GM12891 (cell line): ENCODE data around the gene KCNAB2.
"Not testable (repeated sequence)": the region's sequence is repeated elsewhere in the genome, so short reads cannot be mapped to it uniquely, and the experiment has no call there.

Source experiments
- DNase-seq: peaks from one replicate; pipeline ENCODE4 v3.0.0; 2011; ENCODE audit warnings: low spot score; ENCODE audit not compliant: insufficient read length
- FAIRE-seq: peaks from 2 replicates; lab custom pipeline; 2011; peaks lifted over from hg19 to GRCh38; lab: Jason Lieb, UNC
- PAX5 ChIP-seq: IDR thresholded peaks from 2 replicates; pipeline ENCODE4 v1.6.1; 2011; ENCODE audit warnings: low read length, moderate library complexity, mild to moderate bottlenecking; ENCODE audit not compliant: insufficient read depth, severe bottlenecking
- POLR2A ChIP-seq: IDR thresholded peaks from 2 replicates; pipeline ENCODE4 v1.6.1; 2011; ENCODE audit warnings: low read depth, low read length, control low read depth
- POLR2AphosphoS5 ChIP-seq: IDR thresholded peaks from 2 replicates; pipeline ENCODE4 v1.6.1; 2011; ENCODE audit warnings: low read depth, low read length, control low read depth
- POU2F2 ChIP-seq: IDR thresholded peaks from 2 replicates; pipeline ENCODE4 v1.6.1; 2011; ENCODE audit warnings: low read depth, mild to moderate bottlenecking, control low read depth, low read length, moderate library complexity
- SPI1 ChIP-seq: IDR thresholded peaks from 2 replicates; pipeline ENCODE4 v1.6.1; 2011; ENCODE audit warnings: low read depth, low read length, control low read depth
- TAF1 ChIP-seq: IDR thresholded peaks from 2 replicates; pipeline ENCODE4 v1.6.1; 2011; ENCODE audit warnings: low read depth, low read length, control low read depth

Gene KCNAB2

DNA sequence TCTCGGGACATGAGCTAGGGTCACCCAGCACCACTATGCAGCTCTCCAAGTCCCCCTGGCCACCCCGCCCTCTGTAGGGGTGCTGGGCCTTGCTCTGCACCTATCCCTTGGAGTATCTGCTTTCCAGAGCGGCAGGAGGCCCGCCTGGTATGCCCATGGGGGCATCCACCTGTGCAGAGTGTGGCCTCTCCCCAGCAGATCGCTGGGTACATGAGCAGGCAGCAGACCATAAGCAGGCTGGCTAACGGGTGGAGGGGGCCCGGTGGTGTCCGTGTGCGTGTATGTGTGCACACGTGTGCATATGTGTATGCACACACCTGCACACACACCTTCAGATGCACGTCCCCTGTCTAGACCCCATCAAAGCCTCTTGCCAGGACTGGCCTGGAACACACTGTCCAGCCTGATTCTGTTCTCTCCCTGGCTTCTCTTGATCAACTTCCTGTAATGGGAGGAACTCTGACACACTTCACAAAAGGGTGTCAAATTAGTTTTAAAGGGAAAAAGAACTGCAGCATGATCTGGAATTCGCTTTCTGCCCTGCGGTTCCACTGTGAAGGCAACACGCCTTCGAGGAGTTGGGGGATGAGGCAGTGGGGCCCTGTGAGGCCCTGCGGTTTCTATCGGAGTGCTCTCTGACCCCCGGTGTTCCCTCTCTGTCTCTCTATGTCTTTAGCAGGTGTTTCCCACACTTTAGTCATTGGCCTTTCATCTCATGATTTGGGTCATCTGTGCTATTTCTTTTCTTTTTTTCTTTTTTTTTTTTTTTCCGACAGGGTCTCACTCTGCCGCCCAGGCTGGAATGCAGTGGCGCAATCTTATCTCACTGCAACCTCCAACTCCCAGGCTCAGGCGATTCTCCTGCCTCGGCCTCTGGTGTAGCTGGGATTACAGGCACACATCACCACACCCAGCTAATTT lies 36.3 kb upstream of the KCNAB2 start:
- TF ChIP-seq TAF1: no peak
- TF ChIP-seq POLR2A: no peak
- TF ChIP-seq POLR2AphosphoS5: no peak
- DNase-seq (no peak), FAIRE-seq (peak; percentile 56)

DNA sequence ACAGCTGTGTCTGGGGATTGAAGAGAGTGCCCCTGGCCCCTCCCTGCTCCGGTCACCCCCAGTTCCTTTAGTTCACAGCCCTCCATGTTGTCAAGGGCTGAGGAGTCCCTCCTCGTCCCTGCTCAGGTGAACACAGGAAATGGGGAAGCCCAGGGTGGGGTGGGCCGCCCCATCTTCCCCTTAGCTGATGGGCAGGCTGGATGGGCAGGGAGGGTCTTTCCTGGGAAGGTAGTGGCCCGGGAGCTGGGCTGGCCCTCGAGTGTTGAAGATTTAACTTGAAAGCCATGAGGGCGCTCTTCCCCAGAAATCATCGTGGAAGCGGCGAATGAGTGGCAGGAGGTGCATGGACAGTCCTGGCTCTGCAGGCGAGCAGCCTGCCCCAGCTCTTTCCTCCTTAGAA lies 35.1 kb upstream of the KCNAB2 start:
- DNase-seq: no peak
- TF ChIP-seq PAX5 (no peak), POLR2AphosphoS5 (no peak), SPI1 (no peak), TAF1 (no peak), POU2F2 (no peak), POLR2A (no peak)
- FAIRE-seq: no peak

DNA sequence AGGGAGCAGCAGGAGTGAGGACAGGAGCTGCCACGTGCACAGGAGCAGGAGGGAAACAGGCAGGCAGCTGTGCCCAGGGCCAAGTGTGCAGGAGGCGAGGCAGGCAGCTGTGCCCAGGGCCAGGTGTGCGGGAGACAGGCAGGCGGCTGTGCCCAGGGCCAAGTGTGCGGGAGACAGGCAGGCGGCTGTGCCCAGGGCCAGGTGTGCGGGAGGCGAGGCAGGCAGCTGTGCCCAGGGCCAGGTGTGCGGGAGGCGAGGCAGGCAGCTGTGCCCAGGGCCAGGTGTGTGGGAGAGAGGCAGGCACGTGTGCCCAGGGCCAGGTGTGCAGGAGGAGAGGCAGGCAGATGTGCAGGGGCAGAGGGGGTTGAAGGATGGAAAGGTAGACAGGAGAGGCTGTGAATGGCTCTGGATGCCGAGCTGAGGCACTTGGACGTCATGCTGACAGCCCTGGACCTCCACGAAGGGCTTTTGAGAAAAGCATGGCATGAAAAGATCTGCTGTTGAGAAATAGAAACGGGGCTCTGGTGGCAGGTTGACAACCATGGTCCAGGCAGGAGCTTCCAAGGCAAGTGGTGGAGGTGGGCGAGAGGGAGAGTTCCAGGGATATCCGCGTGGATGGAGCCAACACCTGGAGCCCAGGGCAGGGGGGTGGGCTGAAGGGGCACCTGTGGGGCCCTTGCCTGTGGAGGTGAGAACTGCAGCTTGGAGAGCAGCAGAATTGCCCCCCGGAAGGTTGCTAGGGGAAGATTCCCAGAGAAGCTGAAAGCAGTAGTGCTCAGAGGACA lies 34.3 kb upstream of the KCNAB2 start:
- DNase-seq (no peak), FAIRE-seq (no peak)
- TF ChIP-seq POU2F2: no peak
- no peak for TF ChIP-seq PAX5
- TF ChIP-seq POLR2AphosphoS5: no peak
- no peak for TF ChIP-seq SPI1
- TF ChIP-seq POLR2A: no peak
- no peak for TF ChIP-seq TAF1

DNA sequence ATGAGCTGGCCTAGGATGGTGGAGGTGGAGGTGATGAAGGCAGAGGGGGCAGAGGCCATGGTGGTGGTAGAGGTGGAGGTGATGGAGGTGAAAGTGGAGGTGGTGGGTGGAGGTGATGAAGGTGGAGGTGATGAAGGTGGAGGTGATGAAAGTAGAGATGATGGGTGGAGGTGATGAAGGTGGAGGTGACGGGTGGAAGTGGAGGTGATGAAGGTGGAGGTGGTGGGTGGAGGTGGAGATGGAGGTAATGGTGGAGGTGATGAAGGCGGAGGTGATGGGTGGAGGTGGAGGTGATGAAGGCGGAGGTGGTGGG lies 33.8 kb upstream of the KCNAB2 start:
- DNase-seq (no peak), FAIRE-seq (no peak)
- TF ChIP-seq POLR2AphosphoS5: no peak
- no peak for TF ChIP-seq POLR2A
- no peak for TF ChIP-seq TAF1
- TF ChIP-seq SPI1: no peak
- no peak for TF ChIP-seq PAX5
- no peak for TF ChIP-seq POU2F2

DNA sequence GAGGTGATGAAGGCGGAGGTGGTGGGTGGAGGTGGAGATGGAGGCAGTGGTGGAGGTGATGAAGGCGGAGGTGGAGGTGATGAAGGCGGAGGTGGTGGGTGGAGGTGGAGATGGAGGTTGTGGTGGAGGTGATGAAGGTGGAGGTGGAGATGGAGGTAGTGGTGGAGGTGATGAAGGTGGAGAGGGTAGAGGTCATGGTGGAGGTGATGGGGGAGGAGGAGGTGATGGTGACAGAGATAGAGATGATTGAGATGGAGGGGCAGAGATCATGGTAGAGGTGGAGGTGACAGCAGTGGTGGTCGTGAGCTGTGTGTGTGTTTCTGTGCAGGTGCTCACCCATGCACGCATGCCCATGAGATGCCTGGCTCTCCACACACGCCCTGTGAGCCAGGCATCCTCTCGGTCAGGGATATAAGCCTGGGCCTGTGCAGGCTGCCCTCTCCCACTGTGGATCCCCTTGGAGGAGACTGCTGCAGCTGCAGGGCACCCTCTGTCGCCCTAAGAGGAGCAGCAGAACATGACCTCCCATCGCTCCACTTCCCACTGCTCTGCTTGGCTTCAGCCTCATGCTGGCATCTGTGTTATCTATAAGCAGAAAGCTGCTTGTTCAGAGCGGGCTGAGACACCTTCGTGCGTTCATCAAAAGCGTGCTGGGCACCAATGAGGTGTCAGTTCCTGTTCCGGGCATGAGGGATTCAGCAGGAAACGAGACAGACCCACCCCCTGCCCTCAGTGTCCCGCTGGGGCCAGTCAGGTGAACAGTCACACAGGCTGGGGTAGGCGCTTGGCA lies 33.0 kb upstream of the KCNAB2 start:
- TF ChIP-seq TAF1 (no peak), SPI1 (no peak), POLR2AphosphoS5 (no peak), POU2F2 (no peak), POLR2A (no peak), PAX5 (no peak)
- DNase-seq: no peak
- peak; percentile 9 for FAIRE-seq

DNA sequence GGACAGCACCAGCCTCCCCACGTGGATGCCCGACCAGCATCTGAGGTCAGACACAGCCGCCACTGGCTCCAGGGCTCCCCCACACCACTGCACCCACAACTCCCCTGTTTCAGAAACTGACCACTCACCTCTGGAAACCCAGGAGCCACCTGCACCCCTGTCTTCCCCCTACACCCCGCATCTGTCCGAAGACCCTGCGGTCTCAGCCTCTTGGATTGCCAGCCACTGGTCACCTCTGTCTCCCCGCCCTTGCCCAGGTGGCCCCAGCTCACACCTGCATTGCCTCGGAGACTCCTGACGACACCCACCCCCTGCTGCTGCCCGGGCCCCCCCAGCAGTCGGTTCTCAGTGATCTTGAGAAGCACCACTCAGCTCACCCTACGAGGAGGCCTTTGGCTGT lies 32.2 kb upstream of the KCNAB2 start:
- no peak for FAIRE-seq
- no peak for DNase-seq

DNA sequence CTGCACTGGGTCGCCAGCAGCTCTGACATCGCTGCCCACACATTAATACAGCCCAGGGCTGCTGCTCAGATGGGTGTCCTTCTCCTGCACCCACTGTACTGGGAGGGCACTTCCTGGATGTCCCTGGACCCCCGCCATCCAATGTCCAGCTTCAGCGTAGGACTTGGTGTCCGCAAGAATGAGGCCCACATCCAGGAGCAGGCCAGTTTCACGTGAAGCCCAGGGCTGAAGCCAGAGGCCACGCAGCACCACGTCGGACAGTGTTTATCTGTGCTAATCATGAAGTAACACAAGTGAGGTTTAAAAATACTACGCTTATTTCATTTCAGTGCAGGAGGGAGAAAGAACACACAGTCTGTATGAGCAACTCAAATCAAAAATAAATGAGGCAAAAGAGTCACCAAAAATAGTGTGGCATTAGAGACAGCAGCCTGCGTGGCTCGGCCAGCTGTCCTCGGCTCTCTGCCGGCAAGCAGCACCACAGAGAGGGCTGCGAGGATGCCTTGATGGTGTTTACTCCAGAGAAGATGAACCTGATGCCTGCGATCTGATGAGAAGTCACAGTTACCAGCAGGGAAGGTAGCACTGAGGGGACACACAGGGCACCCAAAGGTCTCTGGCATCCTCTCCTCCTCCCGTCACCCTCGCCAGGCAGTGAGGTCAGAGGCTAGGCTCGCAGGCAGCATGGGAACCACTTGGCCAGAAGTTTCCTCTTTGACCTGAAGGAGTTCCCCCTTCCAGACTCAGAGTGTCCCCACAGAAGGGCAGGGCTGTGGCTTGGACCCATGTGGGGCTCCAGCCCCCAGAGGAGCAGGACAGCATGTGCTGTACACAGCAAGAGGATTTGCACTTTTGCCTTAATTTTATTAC lies 31.3 kb upstream of the KCNAB2 start:
- TF ChIP-seq TAF1 (no peak), POU2F2 (no peak), SPI1 (no peak), POLR2AphosphoS5 (no peak), POLR2A (no peak), PAX5 (no peak)
- DNase-seq (no peak), FAIRE-seq (no peak)

More for the DNA sequence above, 32.2 kb upstream of the KCNAB2 start:
- TF ChIP-seq POLR2A (no peak), SPI1 (no peak), POU2F2 (no peak), TAF1 (no peak), PAX5 (no peak), POLR2AphosphoS5 (no peak)

DNA sequence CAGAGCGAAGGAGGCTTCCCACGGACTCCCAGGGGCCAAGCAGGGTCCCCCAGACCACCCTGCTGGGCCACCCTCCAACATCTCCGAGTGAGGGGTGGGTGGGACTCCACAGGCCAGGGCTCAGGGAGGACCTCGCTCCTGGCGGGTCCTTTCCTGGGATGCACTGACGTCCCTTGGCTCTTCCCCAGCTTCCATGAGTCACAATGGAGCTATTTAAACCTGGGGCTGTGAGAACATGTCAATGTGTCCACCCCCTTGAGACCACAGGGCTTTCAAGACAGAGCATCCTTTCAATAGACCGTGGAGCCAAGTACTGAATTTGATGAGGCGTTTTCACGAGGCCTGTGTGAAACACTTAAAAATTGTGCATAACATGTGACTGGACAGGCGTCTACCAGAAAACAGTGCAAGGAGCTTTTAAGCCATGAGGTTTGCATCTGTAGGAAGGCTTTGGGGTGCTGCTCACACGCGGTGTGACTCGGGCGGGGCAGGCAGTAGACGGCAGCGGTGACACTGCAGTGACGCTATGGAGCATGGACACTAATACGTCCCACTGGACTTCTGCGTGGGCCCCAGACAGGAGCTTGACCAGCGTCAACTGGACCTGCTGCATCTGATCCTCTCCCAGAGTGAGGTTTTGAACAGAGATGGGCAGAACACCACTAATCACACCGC lies 29.4 kb upstream of the KCNAB2 start:
- FAIRE-seq (no peak), DNase-seq (no peak)
- no peak for TF ChIP-seq PAX5
- TF ChIP-seq POLR2A: no peak
- no peak for TF ChIP-seq SPI1
- TF ChIP-seq TAF1: no peak
- no peak for TF ChIP-seq POU2F2
- no peak for TF ChIP-seq POLR2AphosphoS5

DNA sequence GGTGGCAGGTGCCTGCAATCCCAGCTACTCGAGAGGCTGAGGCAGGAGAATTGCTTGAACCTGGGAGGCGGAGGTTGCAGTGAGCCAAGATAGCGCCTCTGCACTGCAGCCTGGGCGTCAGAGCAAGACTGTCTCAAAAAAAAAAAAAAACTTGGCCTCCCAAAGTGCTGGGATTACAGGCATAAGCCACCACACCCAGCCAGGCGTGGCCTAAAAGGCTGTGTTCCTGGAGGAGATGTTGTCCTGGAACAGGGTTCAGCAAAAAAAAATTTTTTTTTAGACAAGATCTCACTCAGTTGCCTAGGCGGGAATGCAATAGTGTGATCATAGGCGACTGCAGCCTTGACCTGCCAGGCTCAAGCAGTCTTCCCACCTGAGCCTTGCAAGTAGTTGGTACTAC lies 28.0 kb upstream of the KCNAB2 start:
- not testable (repeated sequence) for FAIRE-seq, DNase-seq
